Sigmoid colon (tissue), 7 donors: Measurements from ENCODE around the gene BCAS3. TPM values are rescaled to one million over a fixed set of nuclear protein-coding genes. Genes with fewer than 3 reads are reported as not detected.
"Not testable (repeated sequence)": the region's sequence is repeated elsewhere in the genome, so short reads cannot be mapped to it uniquely, and the experiment has no call there.

ENCODE experiments used
- DNase-seq: peaks from one replicate; pipeline ENCODE4 v3.0.0-alpha.2; 2019
- H3K27ac ChIP-seq, 4 donors: fragments of 200-600 bp; sonication (generic); one replicate each; pipeline ENCODE4 v1.5.1; 2016 to 2019; ENCODE audit warnings: mild to moderate bottlenecking in 1 of 4
- H3K27me3 ChIP-seq, 3 donors: fragments of 200-600 bp; sonication (generic); one replicate each; pipeline ENCODE4 v1.5.1; 2019; ENCODE audit warnings: mild to moderate bottlenecking in 1 of 3
- H3K36me3 ChIP-seq, 4 donors: fragments of 200-600 bp; sonication (generic); one replicate each; pipeline ENCODE4 v1.5.1; 2016 to 2019
- H3K4me1 ChIP-seq, 4 donors: fragments of 200-600 bp; sonication (generic); one replicate each; pipeline ENCODE4 v1.5.1; 2017 to 2019
- H3K4me3 ChIP-seq, 4 donors: fragments of 200-600 bp; sonication (generic); one replicate each; pipeline ENCODE4 v1.5.1; 2017 to 2019; ENCODE audit warnings: mild to moderate bottlenecking in 2 of 4, moderate library complexity in 1 of 4
- H3K9me3 ChIP-seq, 4 donors: fragments of 200-600 bp in 3 of 4; sonication (generic) in 3 of 4; one replicate each; pipeline versions ENCODE4 v1.5.1 to v1.6.1; 2013 to 2019
- EP300 ChIP-seq, 4 donors: sonication (generic); formaldehyde crosslinking; IDR thresholded peaks; one replicate each; pipeline ENCODE4 v1.6.1; 2017; ENCODE audit warnings: antibody characterized with exemption in 4 of 4
- POLR2A ChIP-seq, 2 donors: fragments of 450-650 bp; IDR thresholded peaks; one replicate each; pipeline ENCODE4 v1.6.1; 2016; ENCODE audit warnings: antibody characterized with exemption in 2 of 2, mild to moderate bottlenecking in 2 of 2, moderate library complexity in 2 of 2
- POLR2AphosphoS5 ChIP-seq, 4 donors: sonication (generic); formaldehyde crosslinking; IDR thresholded peaks; one replicate each; pipeline ENCODE4 v1.6.1; 2017; ENCODE audit warnings: antibody characterized with exemption in 4 of 4
- WGBS, 2 donors: extraction: QIAGEN DNeasy Blood & Tissue Kit; methylation state at CpG; one replicate each; pipeline ENCODE4 v1.1.7; 2013; 5-methylcytosine and 5-hydroxymethylcytosine counted together
- intact Hi-C: fragments of 100-400 bp; cut with DNase I; formaldehyde crosslinking; loops from one replicate; pipeline ENCODE4 v1.15.1; 2023
- polyA plus RNA-seq, 3 donors: library from polyadenylated mRNA; stranded (reverse); fragments of 200-250 nt; gene quantifications; one replicate each; pipeline ENCODE4 v1.2.3, GENCODE V29; 2013
- total RNA-seq, 4 donors: library from RNA; depleted of rRNA; stranded (reverse); fragments of >200 nt; gene quantifications; one replicate each; pipeline ENCODE4 v1.1.0, GENCODE V29; 2016
- TF ChIP-seq, protein P1 (sequence below), 4 experiments: fragments of 450-650 bp in 3 of 4; fragments of 200-600 bp in 1 of 4; IDR thresholded peaks; one replicate each; pipeline ENCODE4 v1.5.1; 2016 to 2019; ENCODE audit warnings: antibody characterized with exemption in 4 of 4, mild to moderate bottlenecking in 3 of 4, moderate library complexity in 2 of 4
- donor health status: healthy with polysubstance abuse.
- donor health status: Bipolar disorder and iron deficiency.
- donor health status: healthy.

Gene BCAS3
- total and polyA plus RNA-seq, 7 donors, result 6.3 to 38.5 (median 28.5) TPM

DNA sequence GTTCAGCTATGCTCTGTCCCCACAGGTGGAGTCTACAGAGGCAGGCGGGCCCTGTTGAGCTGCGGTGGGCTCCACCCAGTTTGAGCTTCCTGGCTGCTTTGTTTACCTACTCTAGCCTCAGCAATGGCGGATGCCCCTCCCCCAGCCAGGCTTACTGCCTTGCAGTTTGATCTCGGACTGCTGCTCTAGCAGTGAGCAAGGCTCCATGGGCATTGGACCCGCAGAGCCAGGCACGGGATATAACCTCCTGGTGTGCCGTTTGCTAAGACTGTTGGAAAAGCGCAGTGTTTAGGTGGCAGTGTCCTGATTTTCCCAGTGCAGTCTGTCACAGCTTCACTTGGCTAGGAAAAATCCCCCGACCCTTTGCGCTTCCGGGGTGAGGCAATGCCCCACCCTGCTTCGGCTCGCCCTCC, 89.1 kb downstream of the BCAS3 start:
- Histone ChIP-seq H3K27me3 (no peaks in the 10 kb centered on the region), H3K4me3 (no peak overlapping the region), H3K9me3 (peaks cover 0 to 3% (median 0%) of the 10 kb centered on the region in 4 donors), H3K4me1 (no peaks in the 10 kb centered on the region), H3K27ac (no peak overlapping the region), H3K36me3 (no peaks in the 10 kb centered on the region)
- 93% methylated on average over 13 of the region's 13 CpGs for WGBS, 2 donors
- no peak for TF ChIP-seq EP300 (IDR thresholded peaks at IDR 0.05)
- TF ChIP-seq, protein P1, sequence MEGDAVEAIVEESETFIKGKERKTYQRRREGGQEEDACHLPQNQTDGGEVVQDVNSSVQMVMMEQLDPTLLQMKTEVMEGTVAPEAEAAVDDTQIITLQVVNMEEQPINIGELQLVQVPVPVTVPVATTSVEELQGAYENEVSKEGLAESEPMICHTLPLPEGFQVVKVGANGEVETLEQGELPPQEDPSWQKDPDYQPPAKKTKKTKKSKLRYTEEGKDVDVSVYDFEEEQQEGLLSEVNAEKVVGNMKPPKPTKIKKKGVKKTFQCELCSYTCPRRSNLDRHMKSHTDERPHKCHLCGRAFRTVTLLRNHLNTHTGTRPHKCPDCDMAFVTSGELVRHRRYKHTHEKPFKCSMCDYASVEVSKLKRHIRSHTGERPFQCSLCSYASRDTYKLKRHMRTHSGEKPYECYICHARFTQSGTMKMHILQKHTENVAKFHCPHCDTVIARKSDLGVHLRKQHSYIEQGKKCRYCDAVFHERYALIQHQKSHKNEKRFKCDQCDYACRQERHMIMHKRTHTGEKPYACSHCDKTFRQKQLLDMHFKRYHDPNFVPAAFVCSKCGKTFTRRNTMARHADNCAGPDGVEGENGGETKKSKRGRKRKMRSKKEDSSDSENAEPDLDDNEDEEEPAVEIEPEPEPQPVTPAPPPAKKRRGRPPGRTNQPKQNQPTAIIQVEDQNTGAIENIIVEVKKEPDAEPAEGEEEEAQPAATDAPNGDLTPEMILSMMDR (IDR thresholded peaks at IDR 0.05), result no peak
- no peak for TF ChIP-seq POLR2A (IDR thresholded peaks at IDR 0.05)
- no peak for TF ChIP-seq POLR2AphosphoS5 (IDR thresholded peaks at IDR 0.05)
- no peak for DNase-seq
- intact Hi-C loops, result no loop called here

DNA sequence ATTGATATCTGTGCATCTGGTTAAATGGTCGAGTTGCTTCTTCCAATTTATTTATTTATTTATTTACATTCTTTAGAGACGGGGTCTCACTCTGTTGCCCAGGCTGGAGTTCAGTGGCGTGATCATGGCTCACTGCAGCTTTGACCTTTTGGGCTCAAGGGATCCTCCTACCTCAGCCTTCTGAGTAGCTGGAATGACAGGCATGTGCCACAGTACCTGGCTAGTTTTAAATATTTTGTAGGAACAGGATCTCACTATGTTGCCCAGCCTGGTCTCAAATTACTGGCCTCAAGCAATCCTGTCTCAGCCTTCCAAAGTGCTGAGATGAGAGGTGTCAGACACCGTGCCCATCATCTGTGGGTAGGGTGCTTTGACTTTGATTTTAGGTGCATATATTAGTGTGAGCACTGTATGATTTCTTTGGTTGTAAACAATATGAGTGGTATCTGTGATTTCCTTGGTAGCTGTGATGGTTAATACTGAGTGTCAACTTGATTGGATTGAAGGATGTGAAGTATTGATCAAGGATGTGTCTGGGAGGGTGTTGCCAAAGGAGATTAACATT, 90.2 kb downstream of the BCAS3 start:
- 83 to 94% methylated on average over 4 of the region's 4 CpGs for WGBS, 2 donors
- no peak overlapping the region for H3K4me3 ChIP-seq
- TF ChIP-seq, protein P1 (IDR thresholded peaks at IDR 0.05), result no peak
- TF ChIP-seq POLR2AphosphoS5 (IDR thresholded peaks at IDR 0.05) (no peak), POLR2A (IDR thresholded peaks at IDR 0.05) (no peak), EP300 (IDR thresholded peaks at IDR 0.05) (no peak)
- peaks cover 0 to 3% (median 0%) of the 10 kb centered on the region in 4 donors for H3K9me3 ChIP-seq
- H3K4me1 ChIP-seq, result no peaks in the 10 kb centered on the region
- no peaks in the 10 kb centered on the region for H3K36me3 ChIP-seq
- no peak overlapping the region for H3K27ac ChIP-seq
- intact Hi-C loops, result no loop called here
- DNase-seq, result no peak
- no peaks in the 10 kb centered on the region for H3K27me3 ChIP-seq

DNA sequence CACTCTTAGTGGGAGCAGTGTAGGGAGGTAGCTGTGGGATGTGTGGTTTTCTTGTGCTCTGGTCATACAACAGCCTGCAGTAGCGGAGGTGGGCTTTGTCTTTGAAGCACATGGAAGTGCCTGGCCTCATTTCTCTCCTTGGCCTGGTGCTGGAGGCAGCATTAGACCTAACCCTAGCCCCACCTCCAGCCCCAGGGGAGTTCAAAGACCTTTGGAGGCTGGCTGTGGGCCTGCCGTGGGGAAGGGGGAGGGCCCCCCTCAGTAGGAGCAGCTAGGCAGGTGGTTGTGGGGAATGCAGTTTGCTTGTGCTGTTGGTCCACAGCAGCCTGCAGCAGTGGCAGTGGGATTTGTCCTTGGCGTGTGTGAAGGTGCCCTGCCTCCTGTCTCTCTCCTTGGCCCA, 91.7 kb downstream of the BCAS3 start:
- TF ChIP-seq, protein P1 (IDR thresholded peaks at IDR 0.05), result no peak
- TF ChIP-seq POLR2A (IDR thresholded peaks at IDR 0.05) (no peak), POLR2AphosphoS5 (IDR thresholded peaks at IDR 0.05) (no peak), EP300 (IDR thresholded peaks at IDR 0.05) (no peak)
- Histone ChIP-seq H3K36me3 (no peaks in the 10 kb centered on the region), H3K4me3 (no peak overlapping the region), H3K9me3 (peaks cover 0 to 3% (median 0%) of the 10 kb centered on the region in 4 donors), H3K4me1 (no peaks in the 10 kb centered on the region), H3K27ac (no peak overlapping the region), H3K27me3 (no peaks in the 10 kb centered on the region)
- intact Hi-C loops, result no loop called here
- no peak for DNase-seq
- WGBS, 2 donors, result 77 to 81% methylated on average over 3 of the region's 3 CpGs

- DNase-seq, result no peak
- Histone ChIP-seq H3K27ac (no peak overlapping the region), H3K4me1 (no peaks in the 10 kb centered on the region), H3K36me3 (no peaks in the 10 kb centered on the region), H3K27me3 (no peaks in the 10 kb centered on the region), H3K9me3 (peaks cover 0 to 3% (median 0%) of the 10 kb centered on the region in 4 donors), H3K4me3 (no peak overlapping the region)
- intact Hi-C loops, result no loop called here
- TF ChIP-seq EP300 (IDR thresholded peaks at IDR 0.05), result no peak
- no peak for TF ChIP-seq POLR2AphosphoS5 (IDR thresholded peaks at IDR 0.05)
- no peak for TF ChIP-seq POLR2A (IDR thresholded peaks at IDR 0.05)
- TF ChIP-seq, protein P1 (IDR thresholded peaks at IDR 0.05), result no peak
- WGBS, 2 donors, result 86 to 97% methylated on average over 8 of the region's 8 CpGs
Observed at GRCh38 chr17:60770946-60771422, 93.3 kb downstream of the BCAS3 start.

DNA sequence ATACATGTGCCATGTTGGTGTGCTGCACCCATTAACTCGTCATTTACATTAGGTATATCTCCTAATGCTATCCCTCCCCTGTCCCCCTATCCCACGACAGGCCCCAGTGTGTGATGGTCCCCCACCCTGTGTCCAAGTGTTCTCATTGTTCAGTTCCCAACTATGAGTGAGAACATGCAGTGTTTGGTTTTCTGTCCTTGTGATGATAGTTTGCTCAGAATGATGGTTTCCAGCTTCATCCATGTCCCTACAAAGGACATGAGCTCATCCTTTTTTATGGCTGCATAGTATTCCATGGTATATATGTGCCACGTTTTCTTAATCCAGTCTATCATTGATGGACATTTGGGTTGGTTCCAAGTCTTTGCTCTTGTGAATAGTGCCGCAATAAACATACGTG, 94.0 kb downstream of the BCAS3 start:
- DNase-seq, H3K36me3 ChIP-seq, H3K9me3 ChIP-seq, H3K4me3 ChIP-seq, H3K4me1 ChIP-seq, H3K27me3 ChIP-seq, intact Hi-C loops, H3K27ac ChIP-seq: not testable (repeated sequence)
- 78 to 88% methylated on average over 5 of the region's 5 CpGs for WGBS, 2 donors
